GM18511 (cell line): ENCODE results near the gene IGF2BP2.
A peak's percentile ranks its signal among the peaks of the same experiment; 100 is the strongest.

Experiments
- ATAC-seq: cut with Tn5 transposase; IDR thresholded peaks from one replicate; pipeline ENCODE4 v1.9.1; 2021; ENCODE audit warnings: mild to moderate bottlenecking, moderate library complexity; ENCODE audit not compliant: unreplicated experiment

Gene IGF2BP2

DNA sequence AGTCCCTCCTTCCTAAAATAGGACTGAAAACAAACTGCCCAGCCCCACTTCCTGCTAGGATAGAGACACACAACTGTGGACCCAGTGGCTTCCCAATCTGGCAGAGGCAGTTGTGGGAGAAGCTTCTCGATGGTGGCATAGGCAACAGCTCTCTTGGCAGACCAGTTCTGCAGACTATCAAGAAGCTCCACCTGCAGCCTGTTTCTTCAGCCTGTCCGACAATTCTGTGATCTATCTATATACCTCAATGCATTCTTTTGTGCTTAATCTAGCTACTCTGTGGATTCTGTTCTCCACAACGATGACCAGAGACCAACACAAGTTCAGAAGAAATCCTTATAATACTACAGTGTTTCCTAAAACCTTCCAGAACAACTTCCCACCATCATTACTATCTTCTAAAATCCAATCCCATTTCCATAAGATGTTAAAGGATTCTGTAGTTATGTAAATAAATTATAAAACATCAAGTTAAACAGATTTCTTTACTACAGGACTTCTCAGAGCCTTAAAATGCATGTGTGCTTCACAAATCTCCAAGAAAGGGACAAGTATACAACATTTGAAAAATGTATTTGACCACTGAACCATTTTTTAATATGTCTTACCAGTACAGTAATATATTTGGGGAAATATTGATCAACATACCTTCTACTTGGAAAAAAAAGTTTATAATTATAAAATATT lies 57.7 kb downstream of the IGF2BP2 start:
- no peak for ATAC-seq

DNA sequence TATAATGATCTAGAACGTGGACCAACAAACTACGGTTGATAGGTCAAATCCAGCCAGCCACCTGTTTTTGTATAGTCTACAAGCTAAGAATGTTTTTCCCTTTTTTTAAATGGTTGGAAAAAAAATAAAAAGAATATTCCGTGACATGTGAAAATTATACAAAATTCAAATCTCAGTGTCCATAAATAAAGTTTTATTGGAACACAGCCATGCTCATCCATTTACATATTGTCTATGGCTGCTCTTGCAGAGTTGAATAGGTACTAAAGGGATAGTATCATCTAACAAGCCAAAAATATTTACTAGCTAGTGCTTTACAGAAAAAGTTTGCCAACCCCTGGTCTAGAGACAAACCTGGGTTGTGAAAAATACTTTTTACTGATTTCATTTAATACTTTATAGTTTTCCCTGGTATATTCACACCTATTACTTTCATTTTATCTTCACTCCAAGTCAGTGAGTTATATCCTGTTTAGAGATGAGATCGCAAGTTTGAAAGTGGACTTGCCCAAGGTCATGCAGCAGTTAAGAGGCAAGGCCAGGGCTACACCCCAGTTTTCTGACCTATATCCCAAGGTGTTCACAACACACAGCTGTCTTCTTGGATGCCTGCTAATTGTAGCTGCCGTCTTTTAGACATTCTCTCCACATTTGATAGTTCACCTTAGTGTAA lies 58.4 kb downstream of the IGF2BP2 start:
- ATAC-seq, result no peak

DNA sequence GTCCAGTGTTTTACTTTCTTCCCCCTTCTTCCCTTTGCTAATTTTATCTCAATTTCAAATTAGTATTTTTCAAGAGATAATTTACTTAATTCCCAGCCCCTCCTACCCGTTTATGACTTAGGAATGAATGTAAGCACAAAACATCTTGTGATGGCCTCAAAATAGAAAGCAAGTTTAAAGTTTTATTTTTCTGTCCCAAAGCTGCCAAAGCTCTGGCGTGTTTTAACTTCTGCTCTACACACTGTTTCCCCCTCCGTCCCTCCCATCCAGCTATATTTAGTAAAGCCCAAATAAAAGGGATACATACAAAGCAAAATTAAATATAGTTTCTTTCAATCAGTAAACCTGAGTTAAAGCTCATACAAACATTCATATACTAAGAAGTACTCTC lies 59.9 kb downstream of the IGF2BP2 start:
- ATAC-seq, result no peak

DNA sequence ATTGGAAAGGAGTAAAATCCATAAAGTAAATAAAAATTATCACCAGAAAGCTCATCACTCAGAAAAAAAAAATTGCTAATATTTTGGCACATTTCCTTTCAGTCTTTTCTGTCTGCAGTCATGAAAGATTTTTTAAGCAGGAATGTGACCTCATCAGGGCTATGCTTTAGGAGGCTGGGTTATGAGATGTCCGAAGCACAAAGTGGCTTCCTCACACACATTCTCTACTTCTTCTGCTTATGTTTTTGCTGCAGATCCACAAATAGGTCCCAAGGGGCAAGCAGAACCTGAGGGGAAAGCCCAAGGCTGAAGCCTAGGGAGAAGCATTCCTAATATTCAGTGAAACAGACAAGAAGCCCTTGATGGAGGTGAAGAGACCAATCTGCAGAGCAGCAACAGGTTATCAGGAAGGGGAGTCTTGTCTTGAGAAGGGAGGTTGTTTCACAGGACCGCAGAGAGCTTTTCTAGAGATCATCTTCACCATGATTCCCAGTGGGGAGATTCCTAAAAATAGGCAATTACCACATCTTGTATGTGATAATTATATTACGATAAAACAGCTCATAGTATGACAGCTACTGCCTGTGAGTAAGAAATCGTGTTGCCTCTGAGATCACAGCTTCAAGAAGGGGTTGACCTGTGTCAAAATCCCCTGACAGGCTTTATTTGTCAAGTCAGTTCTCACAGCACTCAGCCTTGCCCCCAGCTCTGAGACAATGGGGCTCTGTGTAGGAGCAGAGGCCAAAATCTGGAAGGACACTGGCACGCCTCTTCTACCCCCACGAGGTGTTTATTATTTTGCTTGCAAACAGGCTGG lies 60.5 kb downstream of the IGF2BP2 start:
- ATAC-seq, result no peak

DNA sequence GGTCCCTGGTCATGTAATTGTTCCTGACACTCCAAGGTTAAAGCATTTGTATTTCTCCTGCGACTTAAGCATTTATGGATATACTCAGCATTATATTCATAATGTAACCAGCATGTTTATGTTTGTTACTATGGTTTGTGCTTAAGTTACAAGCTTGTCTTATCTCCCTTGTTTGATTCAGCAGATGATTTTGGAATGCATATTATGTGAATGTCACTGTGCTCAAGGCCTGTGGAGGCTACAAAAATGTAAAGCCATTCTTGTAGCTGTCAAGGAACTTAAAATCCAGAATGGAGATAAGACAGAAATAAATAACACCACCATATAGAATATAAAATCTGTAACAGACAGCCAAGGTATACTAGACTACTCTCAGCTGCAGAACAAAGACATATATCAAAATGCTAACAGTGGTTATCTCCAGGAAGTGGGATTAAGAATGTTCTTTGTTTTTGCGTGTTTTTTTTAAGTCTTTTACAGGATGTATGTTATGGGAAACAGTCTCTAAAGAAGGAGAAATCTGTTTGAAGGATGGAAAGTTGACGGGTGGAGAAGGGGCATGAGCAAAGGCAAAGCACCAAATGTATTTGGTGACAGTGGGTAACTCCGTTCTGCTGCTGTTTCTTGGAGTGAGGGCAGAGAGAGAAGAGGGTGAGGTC lies 61.4 kb downstream of the IGF2BP2 start:
- ATAC-seq, result no peak

DNA sequence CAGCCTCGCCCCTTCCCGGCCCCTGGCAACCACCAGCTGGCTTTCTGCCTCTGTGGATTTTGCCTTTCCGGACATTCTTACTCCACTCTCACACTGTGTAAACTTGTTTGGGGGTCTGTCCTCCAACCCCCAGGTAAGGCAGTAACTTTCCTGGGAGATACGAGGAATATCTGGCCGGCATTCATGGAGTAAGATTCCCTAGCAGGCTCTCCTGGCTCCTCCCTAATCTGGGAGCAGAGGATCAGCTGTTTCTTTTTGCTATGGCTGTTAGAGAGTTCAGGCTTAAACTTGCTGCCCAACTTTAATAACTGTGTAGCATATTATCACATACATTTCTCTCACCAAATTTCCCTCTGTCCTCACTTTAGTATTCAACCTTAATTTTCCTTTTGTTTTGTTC lies 64.3 kb downstream of the IGF2BP2 start:
- ATAC-seq, result no peak

DNA sequence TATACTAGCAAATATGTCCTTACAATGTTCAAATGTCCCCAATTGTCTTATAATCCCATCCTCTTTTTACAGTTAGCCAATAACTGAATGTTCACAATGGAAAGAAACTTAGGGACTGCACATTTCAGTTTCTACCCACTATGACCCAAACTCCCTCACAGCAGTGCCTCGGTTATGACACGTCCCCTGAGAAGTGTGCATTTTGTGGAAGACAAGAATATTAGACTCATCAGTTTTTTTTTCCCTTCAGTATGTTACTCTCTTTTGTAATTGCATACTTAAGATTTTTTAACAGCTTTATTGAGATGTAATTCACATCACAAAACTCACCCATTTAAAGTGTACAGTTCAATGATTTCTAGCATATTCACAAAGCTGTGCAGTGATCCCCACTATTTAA lies 64.8 kb downstream of the IGF2BP2 start:
- no peak for ATAC-seq

DNA sequence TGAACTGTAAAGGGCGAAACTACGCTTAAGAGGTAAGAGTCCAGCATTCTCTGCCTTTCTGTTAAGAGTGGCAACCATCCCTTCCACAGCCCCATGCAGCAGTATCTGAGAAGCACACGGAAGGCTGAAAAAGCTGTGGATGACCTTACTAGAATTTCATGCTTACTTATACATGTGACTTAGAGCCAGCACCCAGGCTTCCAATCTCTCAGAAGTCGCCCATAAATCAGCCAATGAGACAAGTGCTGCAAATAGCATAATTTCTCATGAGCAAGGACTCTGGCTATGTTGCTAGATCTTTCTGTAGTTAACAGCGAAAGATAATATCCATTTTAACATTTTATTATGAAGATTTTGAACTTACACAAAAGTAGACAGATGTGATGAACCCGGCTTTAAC lies 65.3 kb downstream of the IGF2BP2 start:
- no peak for ATAC-seq

DNA sequence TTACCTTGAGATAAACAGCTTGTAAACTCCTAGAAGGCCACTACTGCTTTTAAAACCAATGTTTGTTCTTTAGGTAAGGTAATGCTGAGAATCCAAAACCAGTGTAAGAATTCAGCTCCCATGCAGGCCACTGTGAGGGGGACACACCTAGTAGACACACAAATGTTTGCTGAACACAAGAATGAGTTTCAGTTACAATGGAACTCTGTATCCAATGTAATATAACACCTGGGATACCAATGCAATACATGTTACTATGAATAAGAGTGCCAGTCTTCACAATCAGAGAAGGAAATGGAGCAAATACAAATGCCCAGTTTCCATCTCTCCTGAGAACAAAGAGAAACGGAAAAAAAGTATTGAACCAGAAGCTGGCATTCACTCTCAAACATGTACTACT lies 65.9 kb downstream of the IGF2BP2 start:
- no peak for ATAC-seq

DNA sequence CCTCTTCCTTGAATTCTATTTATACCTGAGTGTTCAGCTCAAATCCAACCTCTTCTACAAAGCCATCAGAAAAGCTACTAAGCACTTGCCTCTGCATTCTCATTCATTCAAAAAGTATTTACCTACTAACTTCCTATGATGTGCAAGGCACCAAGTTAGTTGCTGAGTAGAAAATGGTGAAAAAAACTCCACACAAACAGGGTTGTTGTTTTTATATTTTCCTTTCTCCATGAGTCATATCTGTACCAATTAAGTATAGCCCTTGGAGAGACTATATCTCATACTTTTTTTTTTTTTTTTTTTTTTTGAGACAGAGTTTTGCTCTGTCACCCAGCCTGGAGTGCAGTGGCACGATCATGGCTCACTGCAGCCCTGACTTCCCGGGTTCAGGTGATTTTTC lies 67.7 kb downstream of the IGF2BP2 start:
- ATAC-seq, result no peak

DNA sequence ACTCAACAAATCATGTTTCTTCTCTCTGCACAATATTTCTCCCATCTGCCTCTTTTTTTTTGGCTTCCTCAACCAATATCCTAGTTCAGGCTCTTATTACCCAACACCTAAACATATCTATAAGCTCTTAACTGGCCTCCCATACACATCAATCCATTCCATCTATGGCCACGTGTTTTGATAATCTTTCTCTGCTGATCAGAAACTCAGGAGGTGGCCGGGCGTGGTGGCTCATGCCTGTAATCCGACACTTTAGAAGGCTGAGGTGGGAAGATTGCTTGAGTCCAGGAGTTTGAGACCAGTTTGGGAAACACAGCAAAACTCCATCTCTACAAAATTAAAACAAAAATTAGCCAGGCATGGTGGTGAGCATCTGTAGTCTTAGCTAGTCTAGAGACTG lies 68.4 kb downstream of the IGF2BP2 start:
- no peak for ATAC-seq

DNA sequence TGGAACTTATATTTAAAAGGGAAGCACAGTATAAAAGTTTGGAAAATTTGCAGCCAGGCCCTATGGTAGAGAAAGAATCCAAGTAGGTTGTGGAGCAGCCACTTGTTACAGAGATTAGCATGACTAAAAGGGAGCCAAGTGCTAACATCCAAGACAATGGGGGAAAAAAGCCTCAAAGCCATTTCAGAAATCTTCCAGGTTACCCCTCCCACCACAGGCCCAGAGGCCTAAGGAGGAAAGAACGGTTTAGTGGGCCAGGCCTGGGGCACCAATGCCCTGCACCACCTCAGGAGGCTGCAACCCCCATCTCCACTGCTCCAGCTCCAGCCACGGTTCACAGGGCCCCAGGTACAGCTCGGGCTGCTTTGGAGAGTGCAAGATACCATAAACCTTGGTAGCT lies 69.9 kb downstream of the IGF2BP2 start:
- ATAC-seq, result no peak

DNA sequence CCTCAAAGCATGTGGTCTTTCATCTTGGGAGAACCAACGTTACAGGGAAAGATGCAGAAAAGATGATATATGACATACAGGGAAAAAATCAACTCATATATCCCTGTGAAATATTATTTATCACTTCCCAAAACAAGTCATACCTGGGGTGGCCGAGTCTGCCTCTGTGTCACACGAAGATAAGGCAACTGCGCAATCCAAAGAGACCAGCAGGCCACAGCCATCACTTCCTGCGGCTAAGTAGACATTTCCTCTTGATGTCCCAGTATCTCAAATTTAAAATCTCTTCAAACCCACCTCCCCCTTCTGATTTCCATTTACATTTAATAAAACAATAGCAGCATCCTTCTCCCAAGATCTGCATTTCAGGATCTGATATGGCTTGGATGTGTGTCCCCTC lies 71.5 kb downstream of the IGF2BP2 start:
- ATAC-seq, result no peak

DNA sequence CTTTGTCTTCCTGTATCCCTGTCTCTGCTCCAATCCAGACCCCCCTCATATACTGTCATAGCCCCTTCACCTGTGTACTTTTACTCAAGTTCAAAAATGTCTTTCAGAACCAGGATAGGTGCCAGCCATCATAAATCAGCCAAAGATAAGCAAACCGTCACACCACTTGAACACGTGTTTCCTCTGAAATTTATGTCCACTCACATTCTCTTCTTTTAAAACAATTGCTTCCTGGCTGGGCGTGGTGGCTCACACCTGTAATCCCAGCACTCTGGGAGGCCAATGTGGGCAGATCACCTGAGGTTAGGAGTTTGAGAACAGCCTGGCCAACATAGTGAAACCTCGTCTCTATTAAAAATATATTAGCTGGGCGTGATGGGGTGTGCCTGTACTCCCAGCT lies 74.1 kb downstream of the IGF2BP2 start:
- ATAC-seq, result no peak

DNA sequence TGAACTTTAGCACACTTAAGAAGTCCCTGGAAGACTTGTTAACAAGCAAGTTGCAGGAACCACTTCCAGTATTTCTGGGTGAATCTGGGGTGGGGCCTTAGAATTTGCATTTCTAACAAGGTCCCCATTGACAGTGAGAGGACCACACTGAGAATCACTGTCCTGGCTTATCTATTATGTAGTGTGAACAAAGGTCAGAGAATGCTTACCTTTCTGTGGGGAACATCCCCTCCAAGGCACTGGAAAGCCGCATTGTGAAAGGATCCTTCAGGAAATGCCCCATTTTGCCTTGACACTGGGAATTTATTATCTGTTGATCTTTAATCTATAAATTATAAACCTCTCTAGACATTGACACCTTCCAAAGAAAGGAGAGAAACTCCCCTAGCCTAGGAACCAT lies 74.8 kb downstream of the IGF2BP2 start:
- ATAC-seq, result no peak

DNA sequence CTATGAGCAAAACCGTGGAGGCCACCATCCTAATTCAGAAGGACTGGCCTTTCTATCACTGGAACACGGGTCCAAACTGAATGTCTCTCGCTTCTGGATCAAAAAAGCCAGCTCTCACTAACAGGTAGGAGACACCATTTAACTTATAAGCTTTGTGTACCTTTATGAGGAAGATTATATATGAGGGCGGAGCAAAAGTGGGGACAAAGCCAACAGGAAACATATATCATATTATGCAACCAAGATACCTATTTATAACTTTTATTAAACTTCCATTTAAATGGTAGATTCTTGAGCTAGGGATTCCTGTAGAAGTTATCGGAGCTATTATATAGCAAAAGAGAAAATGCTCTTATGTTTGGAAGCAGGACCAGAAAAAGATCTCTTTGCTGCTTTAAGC lies 78.4 kb downstream of the IGF2BP2 start:
- ATAC-seq, result no peak

DNA sequence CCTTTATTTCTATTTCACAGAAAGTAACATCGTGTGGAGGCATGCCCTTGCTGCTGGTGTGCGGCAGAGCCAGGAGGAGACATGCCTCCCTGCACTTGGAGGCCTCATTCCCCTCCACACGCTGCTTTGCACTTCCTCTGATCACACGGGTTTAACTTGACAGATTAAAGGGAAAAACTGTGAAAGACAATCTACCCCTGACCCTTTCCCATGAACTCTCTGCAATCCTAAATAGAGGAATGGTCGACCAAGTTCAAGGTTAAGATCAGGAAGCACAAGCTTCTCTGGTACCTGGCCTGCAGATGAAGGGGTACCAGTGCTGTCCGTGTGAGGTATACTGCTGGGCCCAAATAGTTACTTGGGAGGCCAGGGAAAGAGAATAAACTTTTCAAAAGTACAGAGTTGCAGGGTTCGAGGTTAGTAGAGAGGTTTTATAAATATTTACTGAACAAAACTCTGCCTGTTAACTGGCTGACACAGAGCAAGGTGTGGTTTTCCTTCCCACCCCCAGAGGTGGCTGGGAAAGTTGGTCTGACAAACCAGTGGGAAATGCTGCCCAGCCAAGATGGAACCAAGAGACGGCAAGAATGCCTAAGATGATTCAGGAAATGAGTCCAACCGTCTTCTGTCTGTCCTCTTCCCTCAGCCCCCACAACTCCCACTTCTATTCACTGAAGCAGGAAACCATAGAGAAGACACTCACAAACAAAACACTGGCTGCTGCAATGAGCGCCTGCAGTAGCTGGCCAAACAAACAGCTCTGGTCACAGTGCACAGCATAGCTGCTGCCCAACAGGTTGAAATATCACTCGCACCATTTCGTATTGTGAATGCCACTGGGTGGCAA lies 79.6 kb downstream of the IGF2BP2 start:
- ATAC-seq, result peak; percentile 70

DNA sequence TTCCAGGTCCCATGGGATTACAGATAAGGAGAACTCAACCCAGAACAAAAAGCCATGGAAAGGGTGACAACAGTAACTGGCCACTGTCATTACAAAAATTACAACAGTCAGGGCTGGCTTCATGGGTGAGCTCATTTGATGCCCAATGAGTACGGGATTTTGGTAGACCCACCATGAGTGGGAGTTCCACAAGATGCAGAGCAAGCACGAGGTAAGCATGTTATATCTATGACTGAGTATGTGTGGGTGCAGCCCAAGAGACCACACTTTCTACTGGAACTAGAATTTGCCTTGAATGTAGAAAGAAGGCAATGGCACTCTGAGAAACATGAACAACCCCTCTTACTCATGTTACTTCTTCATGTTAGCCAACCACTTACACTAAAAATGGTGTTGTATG lies 83.3 kb downstream of the IGF2BP2 start:
- ATAC-seq, result no peak

DNA sequence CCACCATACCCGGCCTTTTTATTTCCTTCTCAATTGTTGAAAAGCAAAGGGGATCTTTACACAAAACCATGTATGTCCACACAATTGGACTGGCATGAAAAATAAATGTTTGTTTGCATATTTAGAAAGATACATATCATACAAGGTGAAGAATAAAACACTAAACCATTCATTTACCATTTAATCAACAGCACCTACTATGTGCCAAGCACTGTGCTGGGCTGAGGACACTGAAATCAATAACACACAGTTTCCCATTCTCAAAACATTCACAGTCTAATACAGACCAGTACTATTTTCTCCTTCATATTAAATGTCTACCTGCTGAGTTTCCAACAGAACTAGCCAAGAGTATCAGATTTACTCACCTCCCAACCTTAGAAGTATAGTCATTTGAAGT lies 84.7 kb downstream of the IGF2BP2 start:
- ATAC-seq, result no peak

DNA sequence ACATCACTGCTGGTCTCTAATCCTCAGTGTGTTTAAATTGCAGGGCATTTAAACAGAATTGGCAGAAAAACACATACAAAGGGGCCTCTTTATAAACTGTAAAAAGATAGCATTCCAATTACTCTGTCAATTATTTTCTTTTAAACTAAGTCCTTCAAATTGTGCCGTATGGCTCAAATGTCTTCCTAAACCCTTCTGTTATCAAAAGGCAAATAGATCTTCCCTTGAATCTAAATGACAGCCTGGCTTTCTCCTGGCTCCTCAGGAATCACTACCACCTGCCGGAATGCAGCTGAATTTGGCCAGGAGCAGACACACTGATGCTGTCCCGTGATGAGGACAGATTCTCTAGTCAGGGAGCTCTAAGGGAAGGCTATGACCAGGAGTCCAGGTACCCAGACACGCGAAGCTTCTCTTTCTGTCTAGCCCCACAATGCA lies 85.6 kb downstream of the IGF2BP2 start:
- no peak for ATAC-seq
